ENCODE measurements around the gene SPRED2.

SPRED2 gene

DNA sequence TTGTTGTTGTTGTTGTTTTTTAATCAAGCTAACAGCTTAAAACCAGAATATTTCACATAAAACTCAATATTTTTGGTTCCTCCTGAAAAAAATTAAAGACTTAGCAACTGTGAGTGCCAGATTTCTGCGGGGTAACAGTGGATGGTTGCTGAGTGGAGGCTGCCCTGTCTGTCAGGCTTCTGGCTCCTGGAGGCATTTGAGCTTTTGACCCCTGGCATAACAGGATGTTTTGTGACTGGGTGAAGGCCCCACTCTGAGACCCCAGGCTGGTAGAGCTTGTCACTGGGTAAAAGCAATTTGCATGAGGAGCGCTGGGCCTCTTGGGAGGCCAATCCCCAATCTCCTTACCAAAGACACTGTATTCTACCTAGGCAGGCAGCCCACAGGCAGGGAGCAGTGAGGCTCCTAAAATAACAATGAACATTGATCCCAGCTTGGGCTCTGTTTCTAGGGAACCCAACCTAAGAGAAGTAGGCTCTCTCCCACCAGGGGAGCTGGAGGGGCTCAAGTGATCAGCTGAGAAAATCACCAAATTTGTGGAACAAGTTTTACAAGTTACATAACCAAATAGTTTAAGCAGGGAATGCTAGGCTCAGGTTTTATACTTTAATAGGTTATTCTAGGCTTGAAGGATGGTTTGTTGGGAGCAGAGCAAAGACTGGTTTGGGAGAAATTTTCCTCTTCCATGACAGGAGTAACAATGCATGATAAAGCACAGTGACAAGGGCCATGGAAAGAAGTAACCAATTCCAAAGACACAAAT lies 5.9 kb upstream of the SPRED2 start:
- no peak for DNase-seq

DNA sequence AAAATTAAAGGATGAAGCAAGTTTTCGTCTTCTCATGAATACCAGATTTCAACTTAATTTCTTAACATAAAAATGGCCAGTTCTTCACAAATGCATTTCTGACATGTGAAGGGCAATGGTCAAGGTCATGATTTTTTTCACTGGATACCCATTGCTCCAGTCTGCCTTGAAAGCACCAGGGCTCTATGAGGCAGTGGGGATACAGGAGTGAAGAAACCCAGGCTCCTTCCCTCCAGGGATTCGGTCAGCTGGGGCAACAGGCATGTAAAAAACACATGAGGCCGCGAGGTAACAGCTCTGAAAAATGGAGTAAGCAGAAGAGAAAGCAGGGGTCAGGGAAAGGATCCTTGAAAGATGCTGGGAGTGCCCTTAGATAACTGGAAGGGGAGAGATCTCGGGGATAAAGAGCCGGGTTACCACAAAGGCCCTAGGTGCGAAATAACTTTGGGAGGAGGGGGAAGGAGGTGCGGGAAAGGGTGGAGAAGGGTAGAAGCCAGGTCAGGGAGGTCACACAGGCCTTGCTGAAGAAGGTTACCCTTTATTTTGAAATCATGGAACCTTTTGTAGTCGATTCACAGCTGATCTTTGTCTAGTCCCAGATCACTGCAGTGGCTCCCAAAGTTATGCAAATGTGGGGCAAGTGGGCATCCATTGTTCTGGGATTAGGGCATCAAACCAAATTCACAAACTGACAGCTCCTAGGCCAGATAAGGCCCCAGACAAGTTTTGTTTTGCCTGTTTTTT lies 5.2 kb upstream of the SPRED2 start:
- no peak for DNase-seq

DNA sequence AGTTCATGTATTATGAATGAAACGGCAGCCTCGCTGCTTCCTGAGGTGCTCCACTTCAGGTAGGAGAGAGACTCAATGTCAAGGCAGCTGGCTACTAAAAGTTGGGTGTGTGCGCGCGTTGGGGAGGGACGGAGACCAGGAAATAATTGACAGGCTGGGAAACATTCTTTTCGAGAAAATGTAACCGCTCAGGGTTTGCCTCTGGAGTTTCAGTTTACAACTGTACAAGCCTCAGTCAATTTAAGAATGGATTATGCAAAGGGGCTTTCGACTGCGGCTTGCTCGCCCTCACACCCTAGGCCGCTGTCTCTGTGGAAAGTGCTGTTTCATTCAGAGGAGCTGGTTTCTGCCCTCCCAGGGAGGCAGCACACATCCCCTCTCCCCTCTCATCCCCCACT lies 4.4 kb upstream of the SPRED2 start:
- DNase-seq: no peak

DNA sequence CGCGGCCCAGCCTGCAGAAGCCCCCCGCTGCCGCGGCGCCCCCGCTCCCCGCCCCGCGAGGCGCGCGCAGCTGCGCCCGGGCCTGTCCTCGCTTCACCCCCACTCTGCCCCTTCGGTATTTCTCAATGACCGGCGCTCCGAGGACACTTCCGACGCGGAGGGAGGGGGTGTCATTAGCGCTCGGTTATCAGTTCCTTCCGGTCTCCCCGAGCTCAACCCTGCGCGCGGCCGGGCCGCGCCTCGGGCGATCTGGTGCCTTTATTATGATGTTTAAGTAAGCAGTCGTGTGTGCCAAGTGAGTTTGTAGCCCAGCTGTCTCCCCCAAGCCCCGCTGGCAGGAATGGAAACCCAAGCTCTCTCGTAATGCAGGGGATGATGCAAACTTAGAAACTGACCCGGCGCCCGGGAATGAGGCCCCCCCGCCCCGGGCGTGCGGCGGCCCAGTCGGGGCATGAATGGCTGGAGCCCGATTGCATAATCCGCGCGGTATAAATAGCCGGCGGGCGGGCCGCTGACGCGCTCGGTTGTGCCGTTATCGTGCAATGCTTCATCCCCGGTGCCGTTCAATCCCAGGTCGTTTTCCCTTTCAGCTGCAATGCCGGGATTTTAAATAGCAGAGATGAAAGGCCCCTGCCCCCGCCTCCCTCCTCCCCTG lies 3.9 kb upstream of the SPRED2 start:
- DNase-seq: peak; percentile 68

DNA sequence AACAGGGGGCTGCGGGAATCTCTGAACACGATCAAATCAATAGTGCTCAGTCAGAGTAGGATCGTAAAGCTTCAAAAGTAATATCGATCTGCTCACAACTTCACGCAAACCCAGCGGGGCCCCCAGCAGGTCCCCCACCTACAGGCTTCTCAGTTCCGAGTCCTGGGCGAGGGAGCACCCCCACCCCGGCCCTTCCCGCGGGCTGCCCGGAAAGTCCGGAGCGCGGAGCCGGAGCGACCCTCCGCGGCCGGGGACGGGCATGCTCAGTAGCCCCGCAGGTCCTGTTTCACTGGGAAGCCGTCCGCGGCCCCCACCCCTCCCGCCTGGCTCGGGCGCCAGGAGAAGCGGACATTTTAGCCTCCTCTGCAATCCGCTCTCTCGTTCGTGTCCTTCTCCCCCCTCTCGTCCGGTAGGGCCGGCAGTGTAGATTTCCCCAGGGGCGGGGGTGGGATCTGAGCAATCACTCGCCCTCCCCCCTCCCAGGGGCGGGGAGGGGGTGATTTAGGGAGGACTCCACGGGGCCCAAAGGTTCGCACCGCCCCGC lies 3.3 kb upstream of the SPRED2 start:
- DNase-seq: peak; percentile 97

DNA sequence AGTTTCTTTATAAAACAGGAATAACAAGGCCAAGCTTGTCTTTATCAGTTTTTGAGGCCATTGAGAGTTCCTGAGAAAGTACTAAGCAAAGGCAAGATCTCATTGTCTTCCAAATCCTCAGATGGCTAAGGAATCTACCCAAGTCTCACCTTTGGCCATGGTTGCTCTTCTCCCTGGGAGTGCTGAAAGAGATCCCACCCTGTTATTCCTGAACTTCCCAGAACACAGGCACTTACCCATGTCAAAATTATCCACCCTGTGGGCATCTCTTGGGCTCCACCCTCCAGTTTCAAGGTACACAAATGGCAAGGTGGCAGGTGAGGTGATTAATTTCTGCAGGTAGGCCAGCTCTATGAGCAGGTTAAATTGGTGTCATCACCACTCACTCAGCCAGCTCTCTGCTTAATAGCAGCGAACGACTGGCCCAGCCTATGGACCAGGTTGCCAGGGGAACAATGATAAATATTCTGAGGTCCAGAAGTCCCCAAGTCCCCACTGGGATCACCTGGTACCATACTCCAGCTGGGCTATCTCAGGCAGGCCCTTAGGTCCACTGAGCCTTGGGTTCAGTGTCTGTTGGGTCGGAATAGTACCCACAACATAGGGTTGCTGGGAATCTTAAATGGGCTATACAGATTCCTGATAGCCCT lies 2.3 kb upstream of the SPRED2 start:
- no peak for DNase-seq

DNA sequence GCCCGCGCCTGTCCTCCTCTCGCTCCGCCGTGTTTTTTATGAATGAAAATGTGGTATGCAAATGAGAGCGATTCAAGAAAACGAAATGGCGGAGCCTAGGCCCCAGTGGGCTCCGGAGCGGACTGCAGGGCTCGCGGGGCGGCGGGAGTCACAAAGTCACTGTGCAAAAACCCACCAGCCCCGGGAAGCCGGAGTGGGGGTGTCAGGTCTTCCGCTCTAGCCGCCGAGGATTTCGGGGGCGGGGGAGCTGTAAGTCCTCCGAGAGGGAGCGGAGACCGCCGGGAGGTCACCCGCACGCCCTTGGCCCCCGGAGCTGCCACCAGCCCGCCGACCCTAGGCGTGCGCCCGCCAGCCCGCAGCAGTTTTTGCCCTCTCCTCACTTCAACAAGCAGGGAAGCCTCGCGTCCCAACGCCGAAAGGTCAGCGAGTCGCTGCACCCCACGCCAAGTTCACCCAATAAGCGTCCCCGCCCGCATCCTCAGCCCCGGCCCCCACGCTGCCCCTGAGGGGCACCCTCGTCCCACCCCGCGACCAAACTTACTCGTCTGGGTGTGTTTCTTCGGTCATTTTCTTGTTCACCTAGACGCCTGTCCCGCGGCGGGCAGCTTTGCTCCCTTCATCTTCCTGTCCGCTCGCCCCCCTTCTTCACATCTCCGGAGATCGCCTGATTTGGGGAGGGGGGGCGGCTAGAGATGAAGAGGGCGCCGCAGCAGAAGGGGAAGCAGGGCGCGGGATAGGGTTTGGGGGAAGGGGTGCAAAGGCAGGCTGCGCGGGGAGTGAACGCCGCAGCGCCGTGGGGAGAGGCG lies 775 bp downstream of the SPRED2 start:
- no peak for DNase-seq

DNA sequence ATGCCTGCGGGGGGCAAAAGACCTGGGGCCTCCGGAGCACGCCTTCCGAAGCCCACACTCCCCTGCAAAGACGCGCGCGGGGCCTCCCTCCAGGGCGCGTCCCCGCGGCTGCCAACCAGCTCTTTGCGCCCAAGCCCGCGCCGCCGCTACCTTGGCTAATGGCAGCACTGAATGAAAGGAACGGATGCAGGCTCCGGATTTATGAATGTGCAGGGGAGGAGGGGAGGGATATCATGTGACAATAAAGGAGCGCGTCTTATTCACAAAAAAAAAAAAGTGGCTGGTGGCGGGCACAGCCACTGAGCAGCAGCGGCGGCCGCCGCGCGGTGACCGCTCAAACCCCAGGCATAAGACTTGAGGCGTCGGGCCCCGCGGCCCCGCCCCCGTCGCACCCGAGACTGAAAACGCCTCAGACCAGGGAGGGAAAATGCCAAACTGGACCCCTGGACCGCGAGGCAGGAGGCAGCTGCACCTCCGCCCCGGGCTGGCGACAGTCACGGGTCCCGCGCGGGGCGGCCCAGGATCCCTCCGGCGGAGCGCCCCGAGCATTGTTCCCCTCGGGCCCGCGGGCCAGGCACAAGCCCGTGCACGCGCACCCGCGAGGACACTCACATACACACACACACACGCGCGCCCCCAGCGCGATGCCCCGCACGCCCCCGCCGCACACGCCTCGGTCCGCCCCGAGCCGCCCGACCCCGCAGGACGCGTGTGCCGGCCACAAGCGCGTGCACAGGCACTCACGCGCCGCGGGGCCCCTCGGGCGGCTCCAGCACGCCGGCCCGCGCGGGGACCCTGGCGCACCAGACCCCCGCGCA lies 1.6 kb downstream of the SPRED2 start:
- DNase-seq: peak; percentile 44

DNA sequence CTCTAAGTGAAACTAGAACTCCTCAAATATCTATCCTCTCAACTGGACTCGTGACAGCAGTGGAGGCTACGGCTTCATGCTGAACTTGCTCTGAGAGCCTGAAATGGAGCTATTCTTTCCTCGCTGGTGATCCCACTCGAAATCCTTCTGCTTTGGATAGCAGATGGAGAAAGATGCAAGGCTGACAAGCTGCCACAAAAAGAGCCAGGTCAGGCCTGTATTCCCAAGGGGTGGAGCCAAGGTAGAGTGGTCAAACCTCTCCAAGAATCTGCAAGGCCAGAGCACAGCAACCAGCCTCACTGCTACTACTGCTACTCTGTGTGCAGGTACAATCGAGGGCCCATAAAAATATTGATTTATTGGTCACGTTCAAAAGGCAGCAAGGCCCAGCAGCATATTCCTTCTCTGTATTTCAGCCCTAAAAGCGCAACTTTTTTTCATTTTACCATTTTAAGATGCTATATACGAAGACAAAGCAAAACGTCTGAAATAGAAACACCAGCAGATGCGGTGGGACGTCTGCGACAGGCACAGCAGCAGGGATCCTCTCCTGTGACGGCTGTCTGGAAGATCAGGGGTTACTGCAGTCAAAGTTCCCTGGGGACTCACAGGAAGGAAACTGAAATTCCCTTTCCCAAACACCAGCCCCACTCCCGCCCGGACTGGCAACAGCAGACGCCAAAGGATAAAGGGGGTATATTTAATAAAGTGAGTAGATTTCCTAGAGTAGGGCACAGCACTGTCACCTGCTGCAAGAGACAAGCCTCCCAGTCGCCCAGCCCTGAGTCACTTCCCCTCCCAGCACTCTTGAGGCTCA lies 2.4 kb downstream of the SPRED2 start:
- no peak for DNase-seq

DNA sequence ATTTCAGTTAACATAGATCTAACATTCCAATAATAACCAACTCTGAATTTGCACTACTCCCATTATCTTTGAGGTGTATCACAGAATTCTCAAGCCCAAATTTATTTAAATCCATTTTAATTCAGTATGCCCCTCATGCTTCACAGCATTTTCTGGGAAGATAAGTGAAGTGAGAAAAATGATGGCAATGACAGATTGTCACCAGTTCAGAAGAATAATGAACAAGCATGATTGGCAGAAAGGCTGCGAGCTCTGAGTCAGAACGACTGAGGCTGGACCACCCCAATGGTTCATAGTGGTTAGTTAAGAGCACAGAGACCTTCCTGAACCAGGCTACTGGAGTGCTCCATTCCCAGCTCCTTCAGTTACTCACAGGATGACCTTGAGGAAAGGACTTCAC lies 4.9 kb downstream of the SPRED2 start:
- no peak for DNase-seq

DNA sequence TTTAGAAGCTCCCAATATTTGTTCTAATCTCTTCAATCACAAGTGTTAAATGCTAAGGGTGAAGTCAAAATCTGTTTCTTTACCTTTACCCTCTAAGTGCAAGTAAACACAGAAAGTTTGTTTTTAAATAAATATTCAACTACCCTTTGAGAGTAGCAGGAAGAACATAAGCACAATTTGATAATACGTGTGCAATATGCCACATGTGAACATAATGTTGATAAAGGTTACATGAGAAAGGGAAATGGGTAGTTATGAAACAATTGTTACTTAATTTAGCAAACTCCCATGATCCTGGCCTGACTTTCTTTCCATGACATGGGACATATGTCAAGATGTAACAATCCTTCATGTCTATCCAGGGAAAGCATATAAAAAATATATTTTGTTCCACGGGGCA lies 7.1 kb downstream of the SPRED2 start:
- no peak for DNase-seq

DNA sequence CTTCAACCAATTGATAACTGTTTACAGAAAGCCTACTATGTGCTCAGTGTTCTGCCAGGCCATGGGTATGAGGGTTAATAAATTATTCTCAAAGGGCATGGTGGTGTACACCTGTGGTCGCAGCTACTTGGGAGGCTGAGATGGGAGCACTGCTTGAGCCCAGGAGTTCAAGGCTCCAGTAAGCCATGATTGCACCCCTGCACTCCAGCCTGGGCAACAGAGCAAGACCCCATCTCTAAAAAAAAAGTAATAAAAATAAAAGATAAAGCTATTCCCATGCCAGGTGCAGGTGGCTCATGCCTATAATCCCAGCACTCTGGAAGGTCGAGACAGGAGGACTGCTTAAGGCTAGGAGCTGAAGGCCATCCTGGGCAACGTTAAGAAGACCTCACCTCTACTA lies 8.0 kb downstream of the SPRED2 start:
- no peak for DNase-seq

DNA sequence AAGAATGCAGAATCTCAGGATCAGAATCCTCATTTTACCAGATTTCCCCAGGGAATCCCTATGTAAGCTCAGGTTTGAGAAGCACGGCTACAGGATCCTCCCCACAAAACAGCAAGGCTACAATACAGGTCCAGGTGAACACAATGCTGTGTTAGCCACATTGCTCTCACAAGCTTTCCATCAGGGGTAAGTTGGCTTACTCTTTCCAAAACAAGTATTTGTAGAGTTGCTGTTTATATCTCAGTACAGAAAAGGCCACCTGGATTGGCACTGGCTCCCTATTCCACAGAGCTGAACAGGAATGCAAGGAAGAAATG lies 11.0 kb downstream of the SPRED2 start:
- DNase-seq: no peak

DNA sequence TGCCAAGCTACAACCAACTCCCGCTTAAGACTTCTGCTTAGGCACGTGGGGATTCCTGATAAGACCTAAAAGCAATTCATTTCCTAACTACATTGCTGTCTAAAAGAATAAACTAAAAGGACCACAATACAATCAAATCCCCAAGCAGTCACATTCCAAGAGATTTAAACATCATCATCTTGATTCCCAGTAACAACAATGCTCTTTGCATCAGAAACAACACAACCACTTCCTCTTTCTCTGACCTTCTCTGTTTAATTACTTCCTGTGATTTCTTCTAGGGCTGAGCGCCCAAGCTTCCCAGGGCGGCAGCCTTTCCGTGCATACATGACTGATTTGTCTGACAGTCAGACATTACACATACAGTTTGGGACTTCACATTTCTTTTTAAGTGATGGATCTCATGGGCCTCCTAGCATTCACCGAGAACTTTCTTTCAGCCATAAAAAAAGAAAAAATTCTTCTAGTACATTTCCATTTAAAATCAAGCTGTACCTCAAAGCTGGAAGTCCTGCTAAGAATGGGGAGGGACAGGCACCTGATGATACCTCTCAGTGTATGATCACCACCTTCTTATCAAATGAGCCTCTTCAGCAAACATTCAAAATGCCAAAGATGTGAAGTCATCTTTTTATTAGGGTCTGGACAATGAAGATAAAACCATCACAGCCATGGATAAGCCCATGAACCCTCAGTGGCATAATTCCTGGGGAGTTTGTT lies 11.5 kb downstream of the SPRED2 start:
- DNase-seq: no peak

DNA sequence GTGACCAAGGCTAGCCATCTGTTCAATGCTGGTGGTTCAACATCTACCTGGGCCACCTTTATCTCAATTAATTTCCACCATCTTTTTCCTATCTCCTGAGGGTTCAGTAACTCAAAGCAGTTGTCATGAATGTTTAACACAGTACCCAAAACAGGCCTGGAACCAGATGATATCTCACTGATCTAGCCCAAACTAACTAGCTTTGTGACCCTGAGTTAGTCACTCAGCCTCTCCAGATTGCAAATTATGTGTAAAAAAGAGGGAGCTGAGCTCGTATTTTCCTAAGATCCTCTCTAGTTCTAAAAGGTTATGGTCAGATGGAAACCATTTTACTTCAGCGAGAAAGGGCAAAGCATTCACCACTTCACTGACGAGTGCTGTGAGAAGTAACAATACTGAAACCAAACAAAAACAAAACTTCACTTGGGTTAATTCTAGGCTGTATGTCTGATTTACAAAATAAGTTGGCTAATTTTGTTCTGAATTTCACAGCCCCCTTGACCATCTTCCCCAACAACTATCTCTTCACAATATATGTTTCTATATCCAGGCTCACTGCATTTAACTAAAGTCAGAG lies 14.8 kb downstream of the SPRED2 start:
- no peak for DNase-seq

DNA sequence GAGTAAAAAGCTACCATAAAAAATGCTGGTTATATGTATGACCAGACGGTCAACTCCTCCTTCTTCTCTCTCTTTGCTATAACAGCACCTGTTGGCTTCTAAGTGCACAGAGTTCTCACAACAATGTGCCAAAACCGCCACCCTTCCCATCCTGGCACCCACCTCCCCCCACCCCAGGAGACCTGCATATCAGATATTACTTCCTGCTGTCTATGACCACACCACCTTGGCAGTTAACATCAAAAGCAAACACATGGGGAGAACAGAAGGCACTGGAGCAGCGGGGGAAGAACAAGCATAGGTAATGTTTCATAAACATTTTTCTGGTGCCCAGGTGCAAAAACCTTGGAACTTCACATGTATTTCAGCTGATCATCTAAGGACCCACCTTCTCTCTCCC lies 15.5 kb downstream of the SPRED2 start:
- no peak for DNase-seq

DNA sequence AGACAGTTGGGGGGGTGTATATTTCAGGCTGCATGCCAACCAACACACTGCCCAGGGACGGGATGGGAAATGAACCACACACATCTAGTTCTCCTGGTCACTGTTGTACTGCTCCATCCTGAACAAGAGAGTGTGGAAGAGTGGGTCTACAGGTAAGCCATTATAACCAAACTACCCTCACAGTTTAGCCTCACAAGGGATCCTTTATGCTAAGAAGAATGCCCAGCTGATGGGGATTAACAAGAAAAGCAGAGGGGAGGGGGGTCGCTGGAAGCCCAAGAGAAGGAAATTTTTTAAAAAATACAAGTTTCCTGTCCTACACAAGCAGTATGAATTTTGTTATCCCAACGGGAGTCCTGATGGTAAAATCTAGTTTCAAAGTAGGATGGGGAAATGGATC lies 16.1 kb downstream of the SPRED2 start:
- DNase-seq: no peak

DNA sequence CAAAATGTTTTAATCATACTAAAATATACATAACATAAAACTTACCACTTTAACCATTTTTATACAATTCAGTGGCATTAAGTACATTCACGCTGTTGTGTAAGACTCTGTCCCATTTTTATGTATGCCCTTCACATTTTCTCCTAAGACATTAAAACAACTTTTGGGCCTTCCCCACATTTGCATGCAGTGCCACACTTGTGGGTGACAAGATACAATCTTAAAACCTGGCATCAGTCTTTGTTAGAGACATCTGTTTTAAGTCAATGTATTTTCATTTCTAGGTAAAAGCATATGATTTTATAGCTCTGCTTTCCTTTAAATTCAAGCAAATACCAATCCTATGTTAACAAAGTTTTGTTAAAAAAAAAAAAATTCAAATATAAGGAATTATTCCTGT lies 17.3 kb downstream of the SPRED2 start:
- DNase-seq: no peak

DNA sequence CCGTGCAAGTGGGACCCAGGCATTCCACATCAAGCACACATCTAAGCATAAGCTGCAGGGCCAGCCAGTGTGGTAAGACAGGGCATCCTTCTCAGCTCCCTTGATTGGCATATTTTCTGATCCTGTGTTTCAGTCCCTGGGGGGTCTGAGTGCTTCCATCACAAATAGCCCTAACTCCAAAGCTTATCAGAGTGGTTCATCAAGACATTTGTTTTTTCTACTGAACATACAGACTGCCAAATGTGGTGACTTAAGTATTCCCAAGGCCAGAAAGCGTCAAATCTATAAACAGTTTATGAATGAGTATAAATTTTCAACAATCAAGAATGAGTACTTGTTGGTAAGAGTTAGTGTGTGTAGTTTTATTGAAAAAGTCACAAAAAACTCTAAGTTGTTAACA lies 18.8 kb downstream of the SPRED2 start:
- DNase-seq: no peak

DNA sequence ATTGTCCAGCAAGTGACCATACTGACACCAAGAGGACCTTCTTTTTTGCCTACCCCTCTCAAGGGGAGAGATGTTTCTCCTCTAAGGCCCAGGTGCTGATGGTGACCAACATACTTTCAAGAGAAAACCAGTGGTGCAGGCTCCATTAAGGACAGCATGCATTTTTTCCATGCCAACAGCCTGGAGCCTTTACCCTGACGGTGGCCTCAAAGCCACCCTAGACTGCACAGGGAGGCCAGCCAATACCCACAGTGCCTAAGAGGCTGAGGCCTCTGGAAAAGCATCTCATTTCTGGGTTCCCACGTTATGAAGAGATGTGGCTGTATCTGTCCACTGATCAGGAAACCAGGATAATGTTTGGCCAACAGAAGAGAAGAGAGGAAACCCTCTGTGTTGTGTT lies 19.3 kb downstream of the SPRED2 start:
- no peak for DNase-seq
